ENCODE data around the gene P3R3URF. TPM values are rescaled to one million over a fixed set of nuclear protein-coding genes. Genes with fewer than 3 reads are reported as not detected.

P3R3URF gene
- total RNA-seq, 1 donor from 2014 or later = not detected

DNA sequence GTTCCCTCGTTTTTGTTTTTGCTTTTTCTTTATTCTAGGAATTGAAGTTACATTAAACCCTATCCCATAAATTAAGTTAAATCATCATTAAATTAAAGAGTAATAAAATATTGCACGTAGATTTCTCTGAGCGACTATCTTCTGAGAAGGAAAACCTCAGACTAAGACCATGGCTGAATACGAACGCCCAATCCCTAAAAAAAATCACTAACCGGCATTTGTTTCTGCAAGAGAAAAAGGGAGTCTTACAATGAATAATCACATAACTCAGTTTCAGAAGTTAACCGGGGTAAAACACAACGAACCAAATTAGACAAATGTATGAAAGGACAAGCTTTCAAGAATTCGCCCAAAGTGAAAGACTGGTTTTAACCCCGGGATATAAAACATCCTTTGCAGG, 45.2 kb downstream of the P3R3URF start:
- DNase-seq (ENCODE audit: extremely low spot score, unreplicated experiment) = no peak
- Mint-ChIP-seq H3K4me1 (ENCODE audit: unreplicated experiment) (peaks cover 52% of the 10 kb centered on the region), H3K9me3 (ENCODE audit: unreplicated experiment) (no peaks in the 10 kb centered on the region), H3K27ac (ENCODE audit: unreplicated experiment) (peak overlapping the region; percentile 100), H3K4me3 (ENCODE audit: unreplicated experiment) (peak overlapping the region; percentile 92), H3K36me3 (ENCODE audit: unreplicated experiment) (no peaks in the 10 kb centered on the region), H3K27me3 (ENCODE audit: unreplicated experiment) (no peaks in the 10 kb centered on the region)
- TF ChIP-seq, protein P1, sequence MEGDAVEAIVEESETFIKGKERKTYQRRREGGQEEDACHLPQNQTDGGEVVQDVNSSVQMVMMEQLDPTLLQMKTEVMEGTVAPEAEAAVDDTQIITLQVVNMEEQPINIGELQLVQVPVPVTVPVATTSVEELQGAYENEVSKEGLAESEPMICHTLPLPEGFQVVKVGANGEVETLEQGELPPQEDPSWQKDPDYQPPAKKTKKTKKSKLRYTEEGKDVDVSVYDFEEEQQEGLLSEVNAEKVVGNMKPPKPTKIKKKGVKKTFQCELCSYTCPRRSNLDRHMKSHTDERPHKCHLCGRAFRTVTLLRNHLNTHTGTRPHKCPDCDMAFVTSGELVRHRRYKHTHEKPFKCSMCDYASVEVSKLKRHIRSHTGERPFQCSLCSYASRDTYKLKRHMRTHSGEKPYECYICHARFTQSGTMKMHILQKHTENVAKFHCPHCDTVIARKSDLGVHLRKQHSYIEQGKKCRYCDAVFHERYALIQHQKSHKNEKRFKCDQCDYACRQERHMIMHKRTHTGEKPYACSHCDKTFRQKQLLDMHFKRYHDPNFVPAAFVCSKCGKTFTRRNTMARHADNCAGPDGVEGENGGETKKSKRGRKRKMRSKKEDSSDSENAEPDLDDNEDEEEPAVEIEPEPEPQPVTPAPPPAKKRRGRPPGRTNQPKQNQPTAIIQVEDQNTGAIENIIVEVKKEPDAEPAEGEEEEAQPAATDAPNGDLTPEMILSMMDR (IDR thresholded peaks at IDR 0.05) = no peak

DNA sequence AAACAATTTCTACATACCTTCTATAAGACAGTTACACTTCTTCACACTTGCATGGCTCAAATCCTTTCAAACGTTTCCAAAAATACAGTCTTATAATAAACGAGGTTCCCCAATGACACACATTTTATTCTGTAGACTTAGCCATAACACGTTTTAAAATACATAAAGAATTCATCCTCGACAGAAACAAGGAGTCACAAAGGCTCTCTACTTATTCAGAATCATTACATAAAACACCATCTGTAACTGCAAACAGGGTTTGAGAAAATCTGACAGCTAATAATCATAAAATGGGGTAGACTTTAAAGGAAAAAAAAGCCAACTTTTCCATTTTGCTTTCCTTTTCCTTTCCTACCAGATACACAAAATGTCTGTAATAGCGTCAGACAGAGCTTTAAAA, 45.7 kb downstream of the P3R3URF start:
- TF ChIP-seq, protein P1 (IDR thresholded peaks at IDR 0.05) = no peak
- peaks cover 53% of the 10 kb centered on the region for H3K4me1 Mint-ChIP-seq (ENCODE audit: unreplicated experiment)
- H3K4me3 Mint-ChIP-seq (ENCODE audit: unreplicated experiment) = peak overlapping the region; percentile 92
- H3K9me3 Mint-ChIP-seq (ENCODE audit: unreplicated experiment) = no peaks in the 10 kb centered on the region
- no peak for DNase-seq (ENCODE audit: extremely low spot score, unreplicated experiment)
- no peaks in the 10 kb centered on the region for H3K36me3 Mint-ChIP-seq (ENCODE audit: unreplicated experiment)
- H3K27me3 Mint-ChIP-seq (ENCODE audit: unreplicated experiment) = no peaks in the 10 kb centered on the region
- peak overlapping the region; percentile 100 for H3K27ac Mint-ChIP-seq (ENCODE audit: unreplicated experiment)

DNA sequence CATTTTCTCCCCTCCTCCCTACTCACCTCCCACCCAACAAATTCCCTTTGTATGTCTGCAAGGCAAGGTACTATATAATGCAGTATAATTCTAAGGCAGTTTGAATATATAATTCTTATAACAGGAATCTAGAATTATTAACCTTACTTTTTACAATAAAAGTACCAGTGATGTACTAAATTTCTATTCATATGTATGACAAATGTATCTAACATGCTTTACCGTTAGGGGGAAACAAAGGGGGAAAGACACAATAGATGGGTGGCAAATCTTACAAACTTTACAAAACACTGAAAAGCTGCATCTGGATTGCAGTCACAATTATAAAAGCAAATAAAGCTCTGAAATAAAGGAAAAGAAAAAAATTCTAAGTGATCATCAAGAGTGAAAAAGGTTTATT, 46.2 kb downstream of the P3R3URF start:
- no peak for DNase-seq (ENCODE audit: extremely low spot score, unreplicated experiment)
- peaks cover 48% of the 10 kb centered on the region for H3K4me1 Mint-ChIP-seq (ENCODE audit: unreplicated experiment)
- H3K36me3 Mint-ChIP-seq (ENCODE audit: unreplicated experiment) = no peaks in the 10 kb centered on the region
- no peaks in the 10 kb centered on the region for H3K9me3 Mint-ChIP-seq (ENCODE audit: unreplicated experiment)
- H3K27ac Mint-ChIP-seq (ENCODE audit: unreplicated experiment) = peak overlapping the region; percentile 100
- H3K4me3 Mint-ChIP-seq (ENCODE audit: unreplicated experiment) = peak overlapping the region; percentile 92
- TF ChIP-seq, protein P1 (IDR thresholded peaks at IDR 0.05) = no peak
- no peaks in the 10 kb centered on the region for H3K27me3 Mint-ChIP-seq (ENCODE audit: unreplicated experiment)

DNA sequence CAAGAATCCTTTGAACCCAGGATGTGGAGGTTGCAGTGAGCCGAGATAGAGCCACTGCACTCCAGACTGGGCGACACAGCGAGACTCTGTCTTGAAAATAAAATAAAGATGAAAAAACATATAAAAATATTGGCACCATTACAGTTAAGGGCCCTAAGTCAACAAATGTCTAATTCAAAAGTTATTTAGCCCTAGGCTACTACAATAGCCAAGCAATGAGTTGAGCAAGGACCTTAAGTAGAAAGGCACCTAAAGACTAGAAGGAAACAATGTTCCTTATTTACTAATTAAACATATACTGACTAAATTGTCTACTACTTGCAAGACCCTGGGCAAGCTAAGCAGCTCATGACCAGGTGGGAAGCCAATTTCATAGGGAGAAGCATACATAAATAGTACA, 47.9 kb downstream of the P3R3URF start:
- Mint-ChIP-seq H3K4me3 (ENCODE audit: unreplicated experiment) (peak overlapping the region; percentile 92), H3K27ac (ENCODE audit: unreplicated experiment) (peak overlapping the region; percentile 63), H3K36me3 (ENCODE audit: unreplicated experiment) (no peaks in the 10 kb centered on the region), H3K9me3 (ENCODE audit: unreplicated experiment) (no peaks in the 10 kb centered on the region), H3K27me3 (ENCODE audit: unreplicated experiment) (no peaks in the 10 kb centered on the region), H3K4me1 (ENCODE audit: unreplicated experiment) (peaks cover 31% of the 10 kb centered on the region)
- TF ChIP-seq, protein P1 (IDR thresholded peaks at IDR 0.05) = no peak
- no peak for DNase-seq (ENCODE audit: extremely low spot score, unreplicated experiment)

Other genes starting within 250 kb of the P3R3URF start
- 33.2 and 33.9 TPM in 2 replicates for gene PIK3R3, start 43.9 kb downstream of the P3R3URF start, total RNA-seq
- gene TSPAN1, start 1.4 kb downstream of the P3R3URF start, total RNA-seq = 0.68 and 0.91 TPM in 2 replicates
- gene POMGNT1, start 21.9 kb upstream of the P3R3URF start, total RNA-seq = 76.8 and 88.9 TPM in 2 replicates
- gene LURAP1, start 26.8 kb upstream of the P3R3URF start, total RNA-seq = 4.8 and 5.0 TPM in 2 replicates
- gene RAD54L, start 71.3 kb upstream of the P3R3URF start, total RNA-seq = 4.2 and 5.4 TPM in 2 replicates
- gene LRRC41, start 127.1 kb upstream of the P3R3URF start, total RNA-seq = 90.7 and 93.4 TPM in 2 replicates
- 200 and 228 TPM in 2 replicates for gene UQCRH, start 127.2 kb upstream of the P3R3URF start, total RNA-seq
- gene NSUN4, start 164.3 kb upstream of the P3R3URF start, total RNA-seq = 21.6 and 24.5 TPM in 2 replicates
- gene FAAH, start 217.8 kb upstream of the P3R3URF start, total RNA-seq = 12.2 and 15.3 TPM in 2 replicates